Kidney epithelial cell (primary cell): ENCODE data around the gene TAC4. TPM values are rescaled to one million over a fixed set of nuclear protein-coding genes. Genes with fewer than 3 reads are reported as not detected.

Experiments used
- DNase-seq: peaks from one replicate; pipeline ENCODE4 v3.0.0-alpha.2; 2010; ENCODE audit warnings: low read depth
- H3K27me3 ChIP-seq: 2 replicates; pipeline ENCODE4 v1.6.0; 2011; ENCODE audit warnings: low read length; ENCODE audit not compliant: control insufficient read depth, insufficient read depth
- H3K36me3 ChIP-seq: 2 replicates; pipeline ENCODE4 v1.5.1; 2011; ENCODE audit warnings: low read length; ENCODE audit not compliant: control insufficient read depth, insufficient read depth
- H3K4me3 ChIP-seq: 2 replicates; pipeline ENCODE4 v1.5.1; 2011; ENCODE audit warnings: low read depth, mild to moderate bottlenecking, control low read depth, low read length
- CTCF ChIP-seq: IDR thresholded peaks from 2 replicates; pipeline ENCODE4 v1.5.1; 2011; ENCODE audit warnings: mild to moderate bottlenecking, moderate library complexity, low read length, control low read depth, inconsistent platforms; ENCODE audit not compliant: insufficient read depth, poor library complexity, severe bottlenecking
- total RNA-seq: library from RNA; depleted of rRNA; stranded (reverse); fragments of >200 nt; gene quantifications from 2 replicates; pipeline ENCODE4 v1.2.3, GENCODE V29; 2015

The TAC4 gene
- total RNA-seq, 1 donor from 2014 or later: not detected

GRCh38 chr17:49880291-49881053 lies 32.6 kb upstream of the TAC4 start:
- H3K36me3 ChIP-seq: no peaks in the 10 kb centered on the region
- peaks cover 41% of the 10 kb centered on the region for H3K27me3 ChIP-seq
- H3K4me3 ChIP-seq: no peak overlapping the region
- TF ChIP-seq CTCF: peak; percentile 96
- no peak for DNase-seq

GRCh38 chr17:49878931-49879904 lies 31.3 kb upstream of the TAC4 start:
- DNase-seq: no peak
- H3K36me3 ChIP-seq: no peaks in the 10 kb centered on the region
- no peak for TF ChIP-seq CTCF
- H3K27me3 ChIP-seq: peaks cover 35% of the 10 kb centered on the region
- no peak overlapping the region for H3K4me3 ChIP-seq

GRCh38 chr17:49875685-49876084 lies 27.8 kb upstream of the TAC4 start:
- no peak for TF ChIP-seq CTCF
- H3K4me3 ChIP-seq: no peak overlapping the region
- H3K36me3 ChIP-seq: no peaks in the 10 kb centered on the region
- peaks cover 8% of the 10 kb centered on the region for H3K27me3 ChIP-seq
- DNase-seq: no peak

- Histone ChIP-seq H3K27me3 (peaks cover 5% of the 10 kb centered on the region), H3K36me3 (no peaks in the 10 kb centered on the region), H3K4me3 (no peak overlapping the region)
- TF ChIP-seq CTCF: no peak
- no peak for DNase-seq
Observed at GRCh38 chr17:49874911-49875310, 27.0 kb upstream of the TAC4 start.

GRCh38 chr17:49873926-49874325 lies 26.1 kb upstream of the TAC4 start:
- peaks cover 5% of the 10 kb centered on the region for H3K27me3 ChIP-seq
- no peak for TF ChIP-seq CTCF

More at GRCh38 chr17:49873926-49874325, 26.1 kb upstream of the TAC4 start:
- no peak for DNase-seq
- Histone ChIP-seq H3K36me3 (no peaks in the 10 kb centered on the region), H3K4me3 (no peak overlapping the region)
